OCI-LY7 (cell line): ENCODE measurements around the gene MAZ. TPM values are rescaled to one million over a fixed set of nuclear protein-coding genes. Genes with fewer than 3 reads are reported as not detected.

Source experiments
- BruUV-seq: library from RNA; stranded (reverse); fragments of 400-500 nt; replicated peaks from 2 replicates; lab custom pipeline; 2021; lab: Mats Ljungman, UMichigan
- CTCF ChIA-PET: fragments of 300-600 bp; sonication (Branson Sonifier 250); formaldehyde crosslinking; loops from one replicate; lab custom pipeline; 2022; ENCODE audit warnings: antibody characterized with exemption; ENCODE audit not compliant: unreplicated experiment; lab: Charles Lee
- POLR2A ChIA-PET: fragments of 300-600 bp; sonication (Branson Sonifier 250); formaldehyde crosslinking; loops from one replicate; lab custom pipeline; 2022; ENCODE audit warnings: antibody characterized with exemption; lab: Charles Lee
- DNase-seq: peaks from one replicate; pipeline ENCODE4 v3.0.0-alpha.2; 2015; ENCODE audit warnings: low spot score
- H2AFZ ChIP-seq: fragments of 200-600 bp; sonication (generic), shearing (Covaris generic); 2 replicates; pipeline ENCODE4 v1.6.1; 2014; ENCODE audit warnings: mild to moderate bottlenecking, antibody characterized with exemption, low read length, moderate library complexity
- H3K27ac ChIP-seq: fragments of 200-600 bp; sonication (generic); 2 replicates; pipeline ENCODE4 v1.5.1; 2014; ENCODE audit warnings: mixed run types, low read depth, mild to moderate bottlenecking, moderate library complexity, low read length, inconsistent platforms; ENCODE audit not compliant: poor library complexity, severe bottlenecking
- H3K36me3 ChIP-seq: fragments of 200-600 bp; sonication (generic); 2 replicates; pipeline ENCODE4 v1.6.1; 2014; ENCODE audit warnings: mild to moderate bottlenecking, antibody characterized with exemption, low read length, moderate library complexity, mixed read lengths; ENCODE audit not compliant: insufficient read depth
- H3K4me1 ChIP-seq: fragments of 200-600 bp; sonication (generic); 2 replicates; pipeline ENCODE4 v1.5.1; 2014; ENCODE audit warnings: mild to moderate bottlenecking, low read length; ENCODE audit not compliant: insufficient read depth, poor library complexity, severe bottlenecking
- H3K4me2 ChIP-seq: fragments of 200-600 bp; sonication (generic); 2 replicates; pipeline ENCODE4 v1.6.1; 2014; ENCODE audit warnings: mild to moderate bottlenecking, low read length
- H3K4me3 ChIP-seq: fragments of 200-600 bp; sonication (generic); 2 replicates; pipeline ENCODE4 v1.5.1; 2014; ENCODE audit warnings: mild to moderate bottlenecking, low read depth, low read length; ENCODE audit not compliant: poor library complexity, severe bottlenecking
- H3K79me2 ChIP-seq: fragments of 200-600 bp; sonication (generic); 2 replicates; pipeline ENCODE4 v1.6.1; 2016; ENCODE audit warnings: low read depth, mild to moderate bottlenecking, low read length, moderate library complexity, mixed read lengths; ENCODE audit not compliant: insufficient read depth
- H3K9me2 ChIP-seq: fragments of 200-600 bp; sonication (generic); 2 replicates; pipeline ENCODE4 v1.6.1; 2016; ENCODE audit warnings: mild to moderate bottlenecking, low read length, mixed read lengths; ENCODE audit not compliant: insufficient read depth
- H3K9me3 ChIP-seq: fragments of 200-600 bp; sonication (generic); 2 replicates; pipeline ENCODE4 v1.6.1; 2014; ENCODE audit warnings: mild to moderate bottlenecking, mixed run types, low read length, mixed read lengths
- H4K20me1 ChIP-seq: fragments of 200-600 bp; sonication (generic); 2 replicates; pipeline ENCODE4 v1.6.1; 2014; ENCODE audit warnings: mild to moderate bottlenecking, antibody characterized with exemption, low read length, moderate library complexity, mixed read lengths; ENCODE audit not compliant: insufficient read depth
- CTCF ChIP-seq: fragments of 200-600 bp; sonication (generic); conservative IDR thresholded peaks from 2 replicates; pipeline ENCODE4 v1.5.1; 2014; ENCODE audit warnings: mild to moderate bottlenecking, antibody characterized with exemption, low read length, moderate library complexity, mixed read lengths
- EZH2phosphoT487 ChIP-seq: fragments of 200-600 bp; sonication (generic); IDR thresholded peaks from 2 replicates; pipeline ENCODE4 v1.6.1; 2018; ENCODE audit warnings: low read depth, borderline replicate concordance, mild to moderate bottlenecking, mixed run types, antibody characterized with exemption, low read length, moderate library complexity, mixed read lengths
- intact Hi-C: fragments of 100-400 bp; cut with micrococcal nuclease; formaldehyde crosslinking; loops from one replicate; pipeline ENCODE4 v1.10.0; 2022; ENCODE audit not compliant: unreplicated experiment
- small RNA-seq: library from RNA; depleted of rRNA; stranded (forward); fragments of <200 nt; gene quantifications from one replicate; pipeline ENCODE3, GENCODE V24; 2014
- total RNA-seq, 2 experiments: library from RNA; depleted of rRNA in 1 of 2; stranded (reverse); fragments of >200 nt in 1 of 2; shearing (Covaris generic) in 1 of 2; gene quantifications; 2 replicates each; pipeline ENCODE4 v1.2.3, GENCODE V29; 2014 to 2022

The MAZ gene
- total RNA-seq, 2 experiments from 2014 or later, result 471 to 484 TPM

DNA sequence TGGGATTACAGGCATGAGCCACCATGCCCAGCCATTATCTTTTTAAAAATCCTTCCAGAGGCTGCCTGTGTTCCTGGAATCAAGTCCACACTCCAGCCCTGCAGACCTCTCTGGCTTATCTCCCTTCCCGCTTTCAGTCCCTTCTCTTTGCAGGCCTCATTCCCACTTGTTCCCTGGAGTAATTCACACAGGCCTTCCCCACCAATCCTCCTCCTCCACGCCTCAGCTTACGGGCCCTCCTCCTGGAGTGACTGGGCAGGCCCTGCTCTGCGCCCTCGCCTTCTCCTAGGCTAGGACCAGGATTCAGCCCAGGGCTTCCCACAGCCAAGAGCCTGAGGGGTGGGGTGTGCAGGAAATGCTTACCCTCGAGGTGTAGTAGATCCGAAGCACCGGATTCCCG, 53.9 kb downstream of the MAZ start:
- Histone ChIP-seq H3K36me3 (peaks cover 23% of the 10 kb centered on the region; the same call in 1 of the 2 replicates), H4K20me1 (no peaks in the 10 kb centered on the region), H3K4me1 (peaks cover 11% of the 10 kb centered on the region), H3K9me3 (no peaks in the 10 kb centered on the region), H3K4me3 (no peak overlapping the region), H3K9me2 (no peaks in the 10 kb centered on the region), H3K27ac (no peak overlapping the region), H3K4me2 (no peak overlapping the region), H3K79me2 (peaks cover 8% of the 10 kb centered on the region; the same call in 1 of the 2 replicates), H2AFZ (no peak overlapping the region)
- no TSS peak for BruUV-seq
- no peak for DNase-seq
- no peak for TF ChIP-seq CTCF
- TF ChIP-seq EZH2phosphoT487, result no peak
- intact Hi-C loops, result loop anchor here (5.0 kb wide), 1 partner anchor 162 kb away; the partner anchor contains the start of gene C16orf92
- CTCF ChIA-PET, result no interaction called here
- POLR2A ChIA-PET, result no interaction called here

Small RNAs within 50 kb of the gene (small RNA-seq; reads per million reads assigned to genes)
- gene AC009133.6 (not detected), gene AC120114.4 (not detected)

Other genes starting within 250 kb of the MAZ start
- gene SPN, start 143.3 kb upstream of the MAZ start, total RNA-seq (2014; rRNA removed; shearing (Covaris generic)), result 43.6 and 59.4 TPM in 2 replicates
- 87.6 and 90.5 TPM in 2 replicates for gene SPN, start 143.3 kb upstream of the MAZ start, total RNA-seq (2022)
- gene QPRT, start 127.3 kb upstream of the MAZ start, total RNA-seq (2014; rRNA removed; shearing (Covaris generic)), result 9.4 and 10.6 TPM in 2 replicates
- gene QPRT, start 127.3 kb upstream of the MAZ start, total RNA-seq (2022), result 12.6 and 15.8 TPM in 2 replicates
- gene C16orf54, start 60.5 kb upstream of the MAZ start, total RNA-seq (2014; rRNA removed; shearing (Covaris generic)), result not detected in 2 replicates
- 0.32 and 0.55 TPM in 2 replicates for gene C16orf54, start 60.5 kb upstream of the MAZ start, total RNA-seq (2022)
- not detected in 2 replicates for gene ZG16, start 28.3 kb upstream of the MAZ start, total RNA-seq (2014; rRNA removed; shearing (Covaris generic))
- gene ZG16, start 28.3 kb upstream of the MAZ start, total RNA-seq (2022), result not detected in 2 replicates
- 315 and 339 TPM in 2 replicates for gene KIF22, start 15.8 kb upstream of the MAZ start, total RNA-seq (2014; rRNA removed; shearing (Covaris generic))
- gene KIF22, start 15.8 kb upstream of the MAZ start, total RNA-seq (2022), result 232 and 253 TPM in 2 replicates
- 0.09 TPM in 1 of 2 replicates, not detected in the other for gene PRRT2, start 5.7 kb downstream of the MAZ start, total RNA-seq (2014; rRNA removed; shearing (Covaris generic))
- gene PRRT2, start 5.7 kb downstream of the MAZ start, total RNA-seq (2022), result 3.2 and 3.4 TPM in 2 replicates
- gene PAGR1, start 9.6 kb downstream of the MAZ start, total RNA-seq (2014; rRNA removed; shearing (Covaris generic)), result 59.4 and 62.7 TPM in 2 replicates
- 43.4 and 51.7 TPM in 2 replicates for gene PAGR1, start 9.6 kb downstream of the MAZ start, total RNA-seq (2022)
- 4.0 and 6.3 TPM in 2 replicates for gene MVP, start 13.9 kb downstream of the MAZ start, total RNA-seq (2014; rRNA removed; shearing (Covaris generic))
- 6.8 and 8.1 TPM in 2 replicates for gene MVP, start 13.9 kb downstream of the MAZ start, total RNA-seq (2022)
- 39.6 and 52.4 TPM in 2 replicates for gene CDIPT, start 56.7 kb downstream of the MAZ start, total RNA-seq (2014; rRNA removed; shearing (Covaris generic))
- 41.4 and 43.5 TPM in 2 replicates for gene CDIPT, start 56.7 kb downstream of the MAZ start, total RNA-seq (2022)
- gene SEZ6L2, start 93.0 kb downstream of the MAZ start, total RNA-seq (2014; rRNA removed; shearing (Covaris generic)), result 0.98 TPM in 1 of 2 replicates, not detected in the other
- gene SEZ6L2, start 93.0 kb downstream of the MAZ start, total RNA-seq (2022), result 0.83 and 1.0 TPM in 2 replicates
- gene ASPHD1, start 94.0 kb downstream of the MAZ start, total RNA-seq (2014; rRNA removed; shearing (Covaris generic)), result not detected in 2 replicates
- 0.30 TPM in 1 of 2 replicates, not detected in the other for gene ASPHD1, start 94.0 kb downstream of the MAZ start, total RNA-seq (2022)
- gene KCTD13, start 119.7 kb downstream of the MAZ start, total RNA-seq (2014; rRNA removed; shearing (Covaris generic)), result 14.4 and 15.9 TPM in 2 replicates
- 48.0 and 49.5 TPM in 2 replicates for gene KCTD13, start 119.7 kb downstream of the MAZ start, total RNA-seq (2022)
- gene TMEM219, start 155.6 kb downstream of the MAZ start, total RNA-seq (2014; rRNA removed; shearing (Covaris generic)), result 75.7 and 94.1 TPM in 2 replicates
- gene TMEM219, start 155.6 kb downstream of the MAZ start, total RNA-seq (2022), result 82.9 and 88.6 TPM in 2 replicates
- 31.7 and 33.3 TPM in 2 replicates for gene TAOK2, start 167.3 kb downstream of the MAZ start, total RNA-seq (2014; rRNA removed; shearing (Covaris generic))
- gene TAOK2, start 167.3 kb downstream of the MAZ start, total RNA-seq (2022), result 45.0 and 46.8 TPM in 2 replicates
- 54.4 and 60.4 TPM in 2 replicates for gene HIRIP3, start 189.1 kb downstream of the MAZ start, total RNA-seq (2014; rRNA removed; shearing (Covaris generic))
- 43.2 and 52.3 TPM in 2 replicates for gene HIRIP3, start 189.1 kb downstream of the MAZ start, total RNA-seq (2022)
- gene INO80E, start 189.7 kb downstream of the MAZ start, total RNA-seq (2014; rRNA removed; shearing (Covaris generic)), result 88.0 and 94.7 TPM in 2 replicates
- gene INO80E, start 189.7 kb downstream of the MAZ start, total RNA-seq (2022), result 129 and 140 TPM in 2 replicates
- not detected in 2 replicates for gene DOC2A, start 204.5 kb downstream of the MAZ start, total RNA-seq (2014; rRNA removed; shearing (Covaris generic))
- gene DOC2A, start 204.5 kb downstream of the MAZ start, total RNA-seq (2022), result 0.31 and 0.91 TPM in 2 replicates
- gene C16orf92, start 216.7 kb downstream of the MAZ start, total RNA-seq (2014; rRNA removed; shearing (Covaris generic)), result not detected in 2 replicates
- gene C16orf92, start 216.7 kb downstream of the MAZ start, total RNA-seq (2022), result not detected in 2 replicates
- gene TLCD3B, start 224.7 kb downstream of the MAZ start, total RNA-seq (2014; rRNA removed; shearing (Covaris generic)), result 2.6 and 4.3 TPM in 2 replicates
- gene TLCD3B, start 224.7 kb downstream of the MAZ start, total RNA-seq (2022), result 17.6 and 21.3 TPM in 2 replicates